OCI-LY3 (cell line): ENCODE measurements around the gene SHFL.

Source experiments
- EZH2phosphoT487 ChIP-seq: fragments of 200-600 bp; shearing (Covaris generic); IDR thresholded peaks from 2 replicates; pipeline ENCODE4 v1.6.1; 2018; ENCODE audit warnings: antibody characterized with exemption, mixed run types, low read depth
- TF ChIP-seq, protein P1 (sequence below): fragments of 200-600, 300-600 bp; sonication (generic); IDR thresholded peaks from 2 replicates; pipeline ENCODE4 v1.5.1; 2014; ENCODE audit warnings: antibody characterized with exemption, low read length, low read depth

DNA sequence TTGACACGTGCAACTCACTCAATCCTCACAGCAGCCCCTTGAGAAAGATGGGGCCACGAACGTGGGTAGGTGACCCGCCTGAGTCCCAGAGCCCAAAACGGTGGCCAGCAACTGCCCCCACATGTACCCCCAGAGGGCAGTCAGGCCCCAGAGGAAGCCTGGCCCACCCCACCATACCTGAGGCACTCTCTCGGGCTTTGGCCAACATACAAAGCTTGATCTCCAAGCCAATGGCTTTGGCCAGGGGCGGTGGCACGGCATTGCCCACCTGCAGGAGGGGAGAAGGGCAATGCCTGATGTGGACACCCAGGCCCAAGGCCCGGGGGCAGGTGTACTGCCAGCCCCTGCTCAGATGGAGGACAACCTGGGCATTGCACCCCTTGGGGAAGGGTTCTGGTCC, 47.9 kb downstream of the SHFL start:
- TF ChIP-seq, protein P1, sequence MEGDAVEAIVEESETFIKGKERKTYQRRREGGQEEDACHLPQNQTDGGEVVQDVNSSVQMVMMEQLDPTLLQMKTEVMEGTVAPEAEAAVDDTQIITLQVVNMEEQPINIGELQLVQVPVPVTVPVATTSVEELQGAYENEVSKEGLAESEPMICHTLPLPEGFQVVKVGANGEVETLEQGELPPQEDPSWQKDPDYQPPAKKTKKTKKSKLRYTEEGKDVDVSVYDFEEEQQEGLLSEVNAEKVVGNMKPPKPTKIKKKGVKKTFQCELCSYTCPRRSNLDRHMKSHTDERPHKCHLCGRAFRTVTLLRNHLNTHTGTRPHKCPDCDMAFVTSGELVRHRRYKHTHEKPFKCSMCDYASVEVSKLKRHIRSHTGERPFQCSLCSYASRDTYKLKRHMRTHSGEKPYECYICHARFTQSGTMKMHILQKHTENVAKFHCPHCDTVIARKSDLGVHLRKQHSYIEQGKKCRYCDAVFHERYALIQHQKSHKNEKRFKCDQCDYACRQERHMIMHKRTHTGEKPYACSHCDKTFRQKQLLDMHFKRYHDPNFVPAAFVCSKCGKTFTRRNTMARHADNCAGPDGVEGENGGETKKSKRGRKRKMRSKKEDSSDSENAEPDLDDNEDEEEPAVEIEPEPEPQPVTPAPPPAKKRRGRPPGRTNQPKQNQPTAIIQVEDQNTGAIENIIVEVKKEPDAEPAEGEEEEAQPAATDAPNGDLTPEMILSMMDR, result no peak
- no peak for TF ChIP-seq EZH2phosphoT487
